Kidney epithelial cell (primary cell): ENCODE results near the gene SCYL1. TPM values are rescaled to one million over a fixed set of nuclear protein-coding genes. Genes with fewer than 3 reads are reported as not detected.

Experiments
- DNase-seq: peaks from one replicate; pipeline ENCODE4 v3.0.0-alpha.2; 2010; ENCODE audit warnings: low read depth
- H3K27me3 ChIP-seq: 2 replicates; pipeline ENCODE4 v1.6.0; 2011; ENCODE audit warnings: low read length; ENCODE audit not compliant: control insufficient read depth, insufficient read depth
- H3K36me3 ChIP-seq: 2 replicates; pipeline ENCODE4 v1.5.1; 2011; ENCODE audit warnings: low read length; ENCODE audit not compliant: control insufficient read depth, insufficient read depth
- H3K4me3 ChIP-seq: 2 replicates; pipeline ENCODE4 v1.5.1; 2011; ENCODE audit warnings: low read depth, mild to moderate bottlenecking, control low read depth, low read length
- CTCF ChIP-seq: IDR thresholded peaks from 2 replicates; pipeline ENCODE4 v1.5.1; 2011; ENCODE audit warnings: mild to moderate bottlenecking, moderate library complexity, low read length, control low read depth, inconsistent platforms; ENCODE audit not compliant: insufficient read depth, poor library complexity, severe bottlenecking
- total RNA-seq: library from RNA; depleted of rRNA; stranded (reverse); fragments of >200 nt; gene quantifications from 2 replicates; pipeline ENCODE4 v1.2.3, GENCODE V29; 2015

Gene SCYL1
- total RNA-seq, 1 donor from 2014 or later: 121 TPM

DNA sequence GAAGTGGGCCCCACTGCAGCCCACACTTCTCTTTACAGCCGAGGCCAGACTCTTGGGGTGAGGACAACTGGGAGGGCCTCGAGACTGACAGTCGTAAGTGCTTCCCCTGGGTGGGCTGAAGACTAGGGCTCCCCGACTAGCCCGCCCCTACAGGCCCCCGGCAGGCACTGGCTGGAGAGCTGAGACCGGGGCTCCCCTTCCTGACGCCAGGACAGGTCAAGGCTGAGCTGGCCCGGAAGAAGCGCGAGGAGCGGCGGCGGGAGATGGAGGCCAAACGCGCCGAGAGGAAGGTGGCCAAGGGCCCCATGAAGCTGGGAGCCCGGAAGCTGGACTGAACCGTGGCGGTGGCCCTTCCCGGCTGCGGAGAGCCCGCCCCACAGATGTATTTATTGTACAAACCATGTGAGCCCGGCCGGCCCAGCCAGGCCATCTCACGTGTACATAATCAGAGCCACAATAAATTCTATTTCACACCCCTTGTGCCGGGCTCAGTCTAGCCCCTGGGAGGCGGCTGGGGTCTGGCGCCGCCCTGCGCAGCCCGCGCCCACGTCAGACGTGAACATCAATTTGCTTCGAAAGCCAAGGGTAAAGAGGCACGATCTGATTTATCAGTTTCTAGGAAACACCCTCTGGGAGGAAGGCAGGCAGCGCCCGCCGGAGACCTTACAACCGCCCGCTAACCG lies 13.5 kb downstream of the SCYL1 start:
- Histone ChIP-seq H3K36me3 (peaks cover 2% of the 10 kb centered on the region), H3K4me3 (no peak overlapping the region), H3K27me3 (no peaks in the 10 kb centered on the region)
- DNase-seq: no peak
- no peak for TF ChIP-seq CTCF

- TF ChIP-seq CTCF: no peak
- Histone ChIP-seq H3K27me3 (no peaks in the 10 kb centered on the region), H3K4me3 (no peak overlapping the region), H3K36me3 (peaks cover 2% of the 10 kb centered on the region)
- no peak for DNase-seq
Measured at GRCh38 chr11:65538915-65539743, 14.2 kb downstream of the SCYL1 start.

DNA sequence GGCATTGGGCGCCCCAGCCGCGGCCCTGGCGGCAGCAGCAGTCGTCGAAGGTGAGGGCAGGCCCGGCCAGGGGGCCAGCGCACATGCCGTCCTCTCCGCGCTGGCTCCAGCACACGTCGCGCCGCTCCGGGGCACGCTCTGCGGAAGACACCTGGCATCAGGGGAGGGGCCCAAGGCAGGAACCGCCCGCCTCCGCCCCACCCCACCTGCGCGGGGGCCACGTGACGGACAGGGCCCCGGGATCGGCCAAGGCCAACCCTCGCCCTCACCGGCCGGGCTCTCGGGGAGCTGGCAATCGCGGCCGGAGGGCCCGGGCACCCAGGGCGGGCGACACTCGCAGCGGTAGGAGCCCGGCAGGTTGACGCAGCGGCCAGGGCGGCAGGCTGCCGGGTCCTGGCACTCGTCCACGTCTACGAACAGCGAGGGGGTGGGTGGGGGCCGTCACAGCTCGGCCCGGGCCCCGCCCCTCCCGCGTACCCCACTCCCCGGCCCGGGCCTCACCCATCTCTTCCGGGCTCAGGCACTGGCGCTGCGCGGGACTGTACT lies 14.9 kb downstream of the SCYL1 start:
- Histone ChIP-seq H3K36me3 (peaks cover 2% of the 10 kb centered on the region), H3K4me3 (peak overlapping the region; percentile 35), H3K27me3 (no peaks in the 10 kb centered on the region)
- no peak for TF ChIP-seq CTCF
- DNase-seq: no peak

- H3K4me3 ChIP-seq: peak overlapping the region; percentile 35
- TF ChIP-seq CTCF: peak; percentile 83
- H3K27me3 ChIP-seq: no peaks in the 10 kb centered on the region
- H3K36me3 ChIP-seq: peaks cover 2% of the 10 kb centered on the region
- no peak for DNase-seq
Measured at GRCh38 chr11:65540290-65541092, 15.6 kb downstream of the SCYL1 start.

DNA sequence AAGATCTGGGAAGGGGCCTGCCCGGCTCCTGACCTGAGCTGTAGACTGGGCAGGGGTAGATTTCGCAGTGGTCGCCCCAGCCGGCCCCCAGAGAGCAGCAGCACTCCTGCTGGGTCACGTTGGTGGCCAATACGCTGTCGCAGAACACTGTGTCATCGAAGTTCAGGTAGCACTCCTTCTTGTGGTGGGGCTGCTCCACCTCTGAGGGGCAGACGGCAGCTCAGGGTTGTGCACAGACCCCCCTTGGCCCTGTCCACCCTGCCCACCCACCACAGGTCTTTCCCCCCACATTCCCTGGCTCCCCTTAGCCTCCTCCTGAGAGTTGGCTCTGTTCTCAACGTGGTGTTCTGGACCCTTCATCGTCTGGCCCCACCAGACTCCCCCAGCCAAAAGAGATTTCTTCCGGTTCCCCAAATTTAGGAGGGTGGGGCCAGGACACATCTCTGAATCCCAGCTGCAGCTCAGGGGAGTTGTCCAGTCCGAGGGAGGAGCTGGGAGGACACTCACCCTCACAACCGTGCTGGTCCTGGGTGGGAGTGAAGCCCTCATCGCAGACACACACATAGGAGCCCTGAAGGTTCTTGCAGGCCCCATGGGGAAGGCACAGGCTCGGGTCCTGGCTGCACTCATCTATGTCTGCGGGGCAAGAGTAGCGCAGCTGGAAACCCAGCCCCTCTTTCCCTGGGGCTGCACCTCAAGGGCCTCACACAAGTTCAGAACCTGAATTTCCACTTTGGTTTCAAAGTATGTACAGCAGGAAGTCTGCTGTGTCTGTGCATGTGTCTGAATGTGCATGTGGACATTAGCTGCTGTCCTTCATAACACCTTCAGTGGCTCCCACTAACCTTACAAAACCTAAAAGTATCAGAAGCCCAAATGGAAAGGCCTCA lies 16.5 kb downstream of the SCYL1 start:
- no peak for DNase-seq
- Histone ChIP-seq H3K36me3 (no peaks in the 10 kb centered on the region), H3K27me3 (no peaks in the 10 kb centered on the region), H3K4me3 (no peak overlapping the region)
- no peak for TF ChIP-seq CTCF
